ENCODE data around the gene TRPV4. TPM values are rescaled to one million over a fixed set of nuclear protein-coding genes. Genes with fewer than 3 reads are reported as not detected.

The TRPV4 gene
- total RNA-seq, 1 experiment from 2014 or later = 0.44 TPM

DNA sequence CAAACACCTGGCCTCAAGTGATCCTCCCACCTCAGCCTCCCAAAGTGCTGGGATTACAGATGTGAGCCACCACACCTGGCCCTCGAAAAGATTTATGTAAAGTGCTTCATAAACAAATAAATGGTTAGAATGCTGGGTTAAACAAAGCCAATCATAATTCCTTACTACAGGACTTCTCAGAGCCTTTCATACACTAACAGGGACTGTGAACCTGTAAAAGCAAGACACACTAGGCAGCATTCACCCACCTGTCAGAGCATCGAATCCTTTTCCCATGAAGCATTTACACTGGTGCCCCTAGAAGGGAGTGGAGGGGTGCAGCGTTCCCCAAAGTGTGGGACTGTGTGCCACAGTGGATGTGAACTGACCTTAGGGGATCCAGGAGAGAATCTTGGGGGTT lies 29.5 kb downstream of the TRPV4 start:
- Histone ChIP-seq H3K4me3 (ENCODE audit: low read depth in 2 of 2, low read length in 2 of 2) (no peak overlapping the region), H3K27ac (ENCODE audit: low read length) (no peak overlapping the region), H3K4me1 (ENCODE audit: control insufficient read depth, insufficient read depth, low read length) (no peaks in the 10 kb centered on the region), H3K9me3 (ENCODE audit: control insufficient read depth, insufficient read depth, low read depth, low read length) (no peaks in the 10 kb centered on the region), H3K36me3 (ENCODE audit: control insufficient read depth, insufficient read depth, low read length) (no peaks in the 10 kb centered on the region), H3K27me3 (ENCODE audit: control insufficient read depth, insufficient read depth, low read length) (no peaks in the 10 kb centered on the region)
- TF ChIP-seq TCF7L2 (IDR thresholded peaks at IDR 0.05; ENCODE audit: low read depth, low read length) = no peak
- TF ChIP-seq, protein P1, sequence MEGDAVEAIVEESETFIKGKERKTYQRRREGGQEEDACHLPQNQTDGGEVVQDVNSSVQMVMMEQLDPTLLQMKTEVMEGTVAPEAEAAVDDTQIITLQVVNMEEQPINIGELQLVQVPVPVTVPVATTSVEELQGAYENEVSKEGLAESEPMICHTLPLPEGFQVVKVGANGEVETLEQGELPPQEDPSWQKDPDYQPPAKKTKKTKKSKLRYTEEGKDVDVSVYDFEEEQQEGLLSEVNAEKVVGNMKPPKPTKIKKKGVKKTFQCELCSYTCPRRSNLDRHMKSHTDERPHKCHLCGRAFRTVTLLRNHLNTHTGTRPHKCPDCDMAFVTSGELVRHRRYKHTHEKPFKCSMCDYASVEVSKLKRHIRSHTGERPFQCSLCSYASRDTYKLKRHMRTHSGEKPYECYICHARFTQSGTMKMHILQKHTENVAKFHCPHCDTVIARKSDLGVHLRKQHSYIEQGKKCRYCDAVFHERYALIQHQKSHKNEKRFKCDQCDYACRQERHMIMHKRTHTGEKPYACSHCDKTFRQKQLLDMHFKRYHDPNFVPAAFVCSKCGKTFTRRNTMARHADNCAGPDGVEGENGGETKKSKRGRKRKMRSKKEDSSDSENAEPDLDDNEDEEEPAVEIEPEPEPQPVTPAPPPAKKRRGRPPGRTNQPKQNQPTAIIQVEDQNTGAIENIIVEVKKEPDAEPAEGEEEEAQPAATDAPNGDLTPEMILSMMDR (IDR thresholded peaks at IDR 0.05) = no peak
- TF ChIP-seq, protein P2, sequence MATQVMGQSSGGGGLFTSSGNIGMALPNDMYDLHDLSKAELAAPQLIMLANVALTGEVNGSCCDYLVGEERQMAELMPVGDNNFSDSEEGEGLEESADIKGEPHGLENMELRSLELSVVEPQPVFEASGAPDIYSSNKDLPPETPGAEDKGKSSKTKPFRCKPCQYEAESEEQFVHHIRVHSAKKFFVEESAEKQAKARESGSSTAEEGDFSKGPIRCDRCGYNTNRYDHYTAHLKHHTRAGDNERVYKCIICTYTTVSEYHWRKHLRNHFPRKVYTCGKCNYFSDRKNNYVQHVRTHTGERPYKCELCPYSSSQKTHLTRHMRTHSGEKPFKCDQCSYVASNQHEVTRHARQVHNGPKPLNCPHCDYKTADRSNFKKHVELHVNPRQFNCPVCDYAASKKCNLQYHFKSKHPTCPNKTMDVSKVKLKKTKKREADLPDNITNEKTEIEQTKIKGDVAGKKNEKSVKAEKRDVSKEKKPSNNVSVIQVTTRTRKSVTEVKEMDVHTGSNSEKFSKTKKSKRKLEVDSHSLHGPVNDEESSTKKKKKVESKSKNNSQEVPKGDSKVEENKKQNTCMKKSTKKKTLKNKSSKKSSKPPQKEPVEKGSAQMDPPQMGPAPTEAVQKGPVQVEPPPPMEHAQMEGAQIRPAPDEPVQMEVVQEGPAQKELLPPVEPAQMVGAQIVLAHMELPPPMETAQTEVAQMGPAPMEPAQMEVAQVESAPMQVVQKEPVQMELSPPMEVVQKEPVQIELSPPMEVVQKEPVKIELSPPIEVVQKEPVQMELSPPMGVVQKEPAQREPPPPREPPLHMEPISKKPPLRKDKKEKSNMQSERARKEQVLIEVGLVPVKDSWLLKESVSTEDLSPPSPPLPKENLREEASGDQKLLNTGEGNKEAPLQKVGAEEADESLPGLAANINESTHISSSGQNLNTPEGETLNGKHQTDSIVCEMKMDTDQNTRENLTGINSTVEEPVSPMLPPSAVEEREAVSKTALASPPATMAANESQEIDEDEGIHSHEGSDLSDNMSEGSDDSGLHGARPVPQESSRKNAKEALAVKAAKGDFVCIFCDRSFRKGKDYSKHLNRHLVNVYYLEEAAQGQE (IDR thresholded peaks at IDR 0.05; ENCODE audit: insufficient read depth in 1 of 2, low read depth in 2 of 2, low read length in 1 of 2) = no peak
- TF ChIP-seq POLR2AphosphoS5 (IDR thresholded peaks at IDR 0.05; ENCODE audit: low read depth, low read length) = no peak
- TF ChIP-seq SIN3A (IDR thresholded peaks at IDR 0.05; ENCODE audit: borderline replicate concordance, insufficient read depth, low read depth, low read length) = no peak
- DNase-seq (ENCODE audit: low read depth, low spot score) (no peak), ATAC-seq (no peak)
- BruUV-seq (replicated peaks) = no TSS peak
- intact Hi-C loops (cut with micrococcal nuclease; ENCODE audit: unreplicated experiment) (no loop called here), in situ Hi-C loops (cut with HindIII; ENCODE audit: low pct_unique_long_range_greater_than_20kb, low sequenced_read_pairs) (no loop called here)
- CTCF ChIA-PET = interaction anchor here (0.6 to 0.7 kb wide), 2 partner anchors 41 to 692 kb away, joined by 4 read pairs; no protein-coding TSS in a partner anchor
- POLR2A ChIA-PET = no interaction called here

DNA sequence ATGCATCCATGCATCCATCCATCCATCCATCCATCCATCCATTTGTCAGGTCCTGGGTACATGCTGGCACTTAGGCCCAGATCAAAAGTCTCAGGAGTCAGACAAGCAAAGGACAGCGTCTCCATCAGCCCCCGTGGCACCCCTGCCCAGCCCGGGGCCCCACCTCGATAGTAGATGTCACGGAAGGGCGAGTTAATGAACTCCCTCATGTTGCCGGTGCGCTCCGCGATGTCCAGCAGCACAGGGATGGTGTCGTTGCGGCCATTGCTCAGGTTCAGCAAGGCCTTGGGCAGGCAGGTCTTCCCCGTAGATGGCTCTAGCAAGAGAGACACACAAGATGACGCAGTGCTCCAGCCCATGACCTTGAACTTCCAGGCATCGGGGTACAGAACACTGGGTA lies 30.4 kb downstream of the TRPV4 start:
- BruUV-seq (replicated peaks) = no TSS peak
- intact Hi-C loops (cut with micrococcal nuclease; ENCODE audit: unreplicated experiment) = no loop called here
- CTCF ChIA-PET = interaction anchor here (0.6 to 0.7 kb wide), 2 partner anchors 41 to 691 kb away, joined by 4 read pairs; no protein-coding TSS in a partner anchor

More for the DNA sequence above, 30.4 kb downstream of the TRPV4 start:
- POLR2A ChIA-PET = no interaction called here
- Histone ChIP-seq H3K9me3 (ENCODE audit: control insufficient read depth, insufficient read depth, low read depth, low read length) (no peaks in the 10 kb centered on the region), H3K36me3 (ENCODE audit: control insufficient read depth, insufficient read depth, low read length) (no peaks in the 10 kb centered on the region), H3K27me3 (ENCODE audit: control insufficient read depth, insufficient read depth, low read length) (no peaks in the 10 kb centered on the region), H3K4me1 (ENCODE audit: control insufficient read depth, insufficient read depth, low read length) (no peaks in the 10 kb centered on the region), H3K27ac (ENCODE audit: low read length) (no peak overlapping the region), H3K4me3 (ENCODE audit: low read depth in 2 of 2, low read length in 2 of 2) (no peak overlapping the region)
- no peak for TF ChIP-seq SIN3A (IDR thresholded peaks at IDR 0.05; ENCODE audit: borderline replicate concordance, insufficient read depth, low read depth, low read length)
- TF ChIP-seq, protein P1 (IDR thresholded peaks at IDR 0.05) = no peak
- no peak for TF ChIP-seq POLR2AphosphoS5 (IDR thresholded peaks at IDR 0.05; ENCODE audit: low read depth, low read length)
- no peak for TF ChIP-seq TCF7L2 (IDR thresholded peaks at IDR 0.05; ENCODE audit: low read depth, low read length)
- TF ChIP-seq, protein P2 (IDR thresholded peaks at IDR 0.05; ENCODE audit: insufficient read depth in 1 of 2, low read depth in 2 of 2, low read length in 1 of 2) = no peak
- in situ Hi-C loops (cut with HindIII; ENCODE audit: low pct_unique_long_range_greater_than_20kb, low sequenced_read_pairs) = no loop called here
- ATAC-seq (no peak), DNase-seq (ENCODE audit: low read depth, low spot score) (no peak)

Data from Panc1 (cell line).